ENCODE data around the gene C6.

DNA sequence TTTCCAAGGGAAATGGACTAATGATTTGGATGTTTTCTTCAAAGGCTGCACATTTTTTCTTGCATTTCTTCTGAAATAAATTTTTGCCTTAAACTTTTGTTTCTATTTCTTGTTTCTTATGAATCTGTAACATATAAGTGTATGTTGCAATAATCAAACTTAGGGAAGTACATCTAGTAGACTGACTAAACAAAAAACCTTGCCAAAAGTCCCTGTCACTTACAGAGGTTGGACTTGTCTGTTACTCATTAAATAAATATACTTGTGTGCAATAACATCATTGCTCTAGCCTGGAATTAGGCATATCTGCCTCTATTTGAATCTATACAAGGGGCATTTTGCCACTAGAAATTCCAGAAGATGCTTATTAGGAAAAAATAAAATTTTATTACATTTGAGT, 56.6 kb downstream of the C6 start:
- TF ChIP-seq CTCF (IDR thresholded peaks at IDR 0.05) = no peak
- no peak for TF ChIP-seq EZH2phosphoT487 (IDR thresholded peaks at IDR 0.05)
